HG03521 (cell line): ENCODE results near the gene TRIM43.
"Not testable (repeated sequence)": the region's sequence is repeated elsewhere in the genome, so short reads cannot be mapped to it uniquely, and the experiment has no call there.

Experiments used
- ATAC-seq: cut with Tn5 transposase; IDR thresholded peaks from one replicate; pipeline ENCODE4 v1.9.1; 2021; ENCODE audit warnings: mild to moderate bottlenecking, moderate library complexity; ENCODE audit not compliant: unreplicated experiment

The TRIM43 gene

DNA sequence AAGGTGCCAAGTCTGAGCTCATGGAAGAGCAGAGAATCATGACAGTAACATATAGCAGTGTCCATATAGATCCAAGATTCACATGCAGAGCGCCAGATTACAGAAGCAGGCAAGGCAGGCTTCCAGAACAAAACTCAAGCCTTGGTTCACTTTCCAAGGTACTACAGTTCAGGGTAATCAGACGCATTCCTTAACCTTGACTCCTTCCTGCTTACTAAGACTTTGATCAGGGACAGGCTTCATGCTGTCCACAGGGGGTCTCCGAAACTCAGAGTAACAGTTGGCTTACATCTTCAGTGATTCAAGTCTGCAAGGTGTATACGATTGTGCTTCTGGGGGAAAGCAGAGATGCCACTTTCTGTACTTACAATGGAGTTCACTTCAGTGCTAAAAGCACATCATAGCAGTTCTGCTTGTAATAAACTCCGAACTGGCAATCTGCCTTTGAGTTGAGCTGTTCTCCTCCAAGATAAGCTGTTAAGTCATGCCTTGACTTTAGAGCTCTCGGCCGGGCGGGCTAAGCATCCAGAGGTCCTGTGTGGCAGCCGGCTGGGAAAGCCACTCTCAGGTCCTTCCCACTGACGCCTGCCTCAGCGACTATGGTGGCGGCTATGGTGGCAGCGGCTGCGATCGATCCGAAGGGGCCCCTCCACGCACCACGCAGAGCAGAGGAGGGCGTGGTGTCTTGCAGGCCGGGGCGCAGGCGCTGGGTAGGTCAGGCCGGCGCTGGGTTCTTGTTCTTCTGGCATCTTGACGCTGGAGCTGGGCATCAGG is 48.9 kb downstream of the TRIM43 start:
- ATAC-seq, result not testable (repeated sequence)

- not testable (repeated sequence) for ATAC-seq
These were observed 49.4 kb downstream of the TRIM43 start for GRCh38 chr2:95641289-95641575.

DNA sequence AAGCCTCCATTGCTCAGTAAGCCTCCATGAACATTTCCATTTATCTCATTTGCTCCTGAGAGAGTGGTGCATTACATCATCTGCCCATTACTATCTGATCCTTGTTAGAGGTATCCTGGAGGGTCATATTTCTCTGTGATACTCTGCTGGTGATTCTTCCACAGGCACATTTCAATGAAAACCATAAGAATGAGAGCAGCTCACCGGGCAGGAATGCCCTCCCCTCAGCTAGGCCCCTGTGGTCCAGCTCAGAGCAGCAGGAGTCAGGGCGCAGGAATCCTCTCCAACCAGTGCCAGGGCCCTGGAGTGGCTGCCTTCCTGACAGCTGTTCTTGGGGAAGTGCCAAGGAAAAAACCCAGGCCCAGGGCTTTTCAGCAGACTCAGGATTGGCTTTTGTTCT is 50.0 kb downstream of the TRIM43 start:
- not testable (repeated sequence) for ATAC-seq

- ATAC-seq, result not testable (repeated sequence)
These were observed 50.6 kb downstream of the TRIM43 start for GRCh38 chr2:95642360-95642759.

- not testable (repeated sequence) for ATAC-seq
These were observed 51.1 kb downstream of the TRIM43 start for GRCh38 chr2:95642951-95643350.

- not testable (repeated sequence) for ATAC-seq
These were observed 53.5 kb downstream of the TRIM43 start for GRCh38 chr2:95645312-95645711.

DNA sequence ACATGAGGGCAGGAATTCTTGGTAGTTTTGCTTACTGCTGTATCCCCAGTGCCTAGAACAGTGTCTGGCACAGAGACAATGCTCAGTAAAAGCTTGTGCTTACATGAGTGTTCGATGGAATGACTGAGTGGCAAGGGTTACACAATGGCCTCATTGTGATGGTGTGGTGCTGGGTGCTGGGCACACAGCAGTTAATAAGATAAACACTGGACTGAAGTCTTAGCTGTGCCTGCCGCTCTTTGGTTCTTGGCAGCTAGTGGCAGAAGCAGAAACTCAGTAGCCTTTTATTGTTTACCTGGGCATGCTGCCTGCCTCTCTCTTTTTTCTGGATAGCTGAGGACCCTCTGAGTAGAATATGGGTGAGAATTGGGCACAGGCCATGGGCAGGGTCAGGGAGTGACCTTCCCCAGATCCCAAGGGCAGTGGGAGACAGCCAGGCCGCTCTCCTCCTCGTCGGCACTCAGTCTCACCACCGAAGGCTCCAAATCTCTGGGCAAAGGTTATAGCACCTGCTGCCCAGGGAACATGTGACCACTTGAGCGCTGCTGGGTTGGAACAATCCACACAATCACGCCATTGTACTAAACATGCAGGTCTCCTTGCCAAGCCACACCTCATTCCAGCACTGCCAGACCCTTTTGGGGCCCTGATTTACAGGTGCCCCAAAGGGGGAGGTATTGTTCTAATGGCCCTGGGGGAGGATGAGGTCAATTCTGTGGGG is 54.6 kb downstream of the TRIM43 start:
- not testable (repeated sequence) for ATAC-seq

- ATAC-seq, result not testable (repeated sequence)
These were observed 57.2 kb downstream of the TRIM43 start for GRCh38 chr2:95648894-95649544.
